HG03565 (cell line): Measurements from ENCODE around the gene DNAJC12.
"Not testable (repeated sequence)": the region's sequence is repeated elsewhere in the genome, so short reads cannot be mapped to it uniquely, and the experiment has no call there.

Source experiments
- ATAC-seq: cut with Tn5 transposase; IDR thresholded peaks from one replicate; pipeline ENCODE4 v1.9.1; 2021; ENCODE audit warnings: mild to moderate bottlenecking, moderate library complexity; ENCODE audit not compliant: unreplicated experiment

Gene DNAJC12

GRCh38 chr10:67841737-67842136, 3.7 kb upstream of the DNAJC12 start:
- ATAC-seq, result no peak

DNA sequence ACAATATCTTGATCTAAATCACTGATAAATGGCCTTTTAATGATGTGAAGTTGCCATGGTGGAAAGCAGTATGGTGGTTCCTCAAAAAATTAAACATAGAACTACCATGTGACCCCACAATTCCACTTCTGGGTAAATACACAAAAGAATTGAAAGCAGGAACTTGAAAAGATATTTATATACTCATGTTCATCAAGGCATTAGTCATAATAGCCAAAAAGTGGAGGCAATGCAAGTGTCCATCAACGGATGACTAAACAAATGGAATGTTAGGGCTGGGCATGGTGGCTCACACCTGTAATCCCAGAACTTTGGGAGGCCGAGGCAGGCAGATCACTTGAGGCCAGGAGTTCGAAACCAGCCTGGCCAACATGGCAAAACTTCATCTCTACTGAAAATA, 2.0 kb upstream of the DNAJC12 start:
- ATAC-seq, result no peak

DNA sequence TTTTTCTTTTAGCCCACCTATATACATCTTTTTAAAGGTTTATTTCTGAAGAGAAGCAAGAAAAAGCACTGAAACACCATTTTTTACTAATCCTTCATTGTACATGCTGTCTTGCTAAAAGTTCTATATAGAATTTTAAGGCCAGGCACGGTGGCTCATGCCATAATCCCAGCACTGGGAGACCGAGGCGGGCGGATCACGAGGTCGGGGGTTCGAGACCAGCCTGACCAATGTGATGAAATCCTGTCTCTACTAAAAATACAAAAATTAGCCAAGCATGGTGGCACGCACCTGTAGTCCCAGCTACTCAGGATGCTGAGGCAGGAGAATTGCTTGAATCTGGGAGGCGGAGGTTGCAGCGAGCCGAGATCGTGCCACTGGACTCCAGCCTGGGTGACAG, 1.5 kb upstream of the DNAJC12 start:
- ATAC-seq, result not testable (repeated sequence)

DNA sequence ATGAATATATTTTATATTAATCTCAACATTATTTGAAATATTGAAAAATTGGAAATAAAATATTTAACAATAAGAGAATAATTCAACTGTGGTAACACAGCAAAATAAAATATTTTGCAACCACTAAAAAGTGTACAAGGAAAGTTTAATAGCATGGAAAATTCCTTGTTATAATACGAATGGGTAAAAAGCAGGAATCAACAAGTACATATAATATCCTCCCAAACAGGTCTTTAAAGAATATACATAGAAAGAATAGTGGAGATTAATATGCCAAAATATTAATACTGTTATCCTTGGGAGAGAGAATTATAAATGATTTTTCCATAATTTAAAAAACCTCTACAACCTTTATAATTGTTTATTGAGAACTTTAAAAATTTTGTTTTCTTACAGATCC, 1.0 kb downstream of the DNAJC12 start:
- ATAC-seq, result no peak

DNA sequence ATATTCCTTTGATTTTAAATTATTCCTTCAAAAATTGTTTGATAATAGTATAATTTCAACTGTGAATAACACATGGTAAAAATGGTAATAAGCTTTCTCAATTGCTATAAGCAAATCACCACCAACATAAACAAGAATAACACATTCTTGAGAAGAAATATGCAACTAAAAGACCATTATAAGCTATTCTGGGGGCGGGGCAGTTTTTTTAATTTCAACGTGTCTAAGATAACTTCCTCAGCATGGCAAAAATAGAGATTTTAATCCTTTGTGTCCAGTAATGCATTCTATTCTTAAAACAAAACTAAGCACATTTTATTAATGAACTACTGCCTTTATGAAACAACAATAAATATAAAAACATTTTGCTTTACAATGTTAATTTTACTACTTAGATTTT, 1.5 kb downstream of the DNAJC12 start:
- no peak for ATAC-seq

- ATAC-seq, result not testable (repeated sequence)
Observed at GRCh38 chr10:67835541-67836394, 2.2 kb downstream of the DNAJC12 start.

DNA sequence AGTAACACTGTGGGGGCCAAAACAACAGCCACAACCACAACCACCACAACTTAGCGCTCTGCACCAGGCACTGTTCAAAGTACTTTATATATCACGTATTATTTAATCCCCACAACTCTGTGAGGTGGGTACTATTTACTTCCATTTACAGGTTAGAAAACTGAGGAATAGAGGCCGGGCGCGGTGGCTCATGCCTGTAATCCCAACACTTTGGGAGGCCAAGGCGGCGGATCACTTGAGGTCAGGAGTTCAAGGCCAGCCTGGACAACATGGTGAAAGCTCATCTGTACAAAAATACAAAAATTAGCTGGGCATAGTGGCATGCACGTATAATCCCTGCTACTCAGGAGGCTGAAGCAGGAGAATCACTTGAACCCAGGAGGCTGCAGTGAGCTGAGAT, 3.6 kb downstream of the DNAJC12 start:
- ATAC-seq, result no peak

- no peak for ATAC-seq
Observed at GRCh38 chr10:67827811-67828210, 10.2 kb downstream of the DNAJC12 start.

GRCh38 chr10:67819768-67820204, 18.2 kb downstream of the DNAJC12 start:
- ATAC-seq, result peak; percentile 52

DNA sequence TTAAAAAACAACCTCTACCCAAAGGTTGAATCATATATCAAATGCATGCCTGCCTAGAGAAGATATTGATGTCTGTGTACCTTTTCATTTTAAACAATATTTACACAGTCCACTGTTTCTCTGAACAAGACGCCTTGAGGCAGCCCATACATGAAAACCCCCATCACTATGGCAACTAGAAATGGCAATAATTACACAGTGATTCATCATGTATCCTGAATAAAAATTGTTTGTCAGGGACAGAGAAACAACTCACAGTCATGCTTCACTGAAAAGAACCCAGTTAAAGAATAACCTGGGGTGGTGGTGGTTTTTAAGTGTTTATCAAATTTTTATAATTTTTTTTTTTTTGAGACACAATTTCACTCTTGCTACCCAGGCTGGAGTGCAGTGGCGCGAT, 19.7 kb downstream of the DNAJC12 start:
- ATAC-seq, result no peak

DNA sequence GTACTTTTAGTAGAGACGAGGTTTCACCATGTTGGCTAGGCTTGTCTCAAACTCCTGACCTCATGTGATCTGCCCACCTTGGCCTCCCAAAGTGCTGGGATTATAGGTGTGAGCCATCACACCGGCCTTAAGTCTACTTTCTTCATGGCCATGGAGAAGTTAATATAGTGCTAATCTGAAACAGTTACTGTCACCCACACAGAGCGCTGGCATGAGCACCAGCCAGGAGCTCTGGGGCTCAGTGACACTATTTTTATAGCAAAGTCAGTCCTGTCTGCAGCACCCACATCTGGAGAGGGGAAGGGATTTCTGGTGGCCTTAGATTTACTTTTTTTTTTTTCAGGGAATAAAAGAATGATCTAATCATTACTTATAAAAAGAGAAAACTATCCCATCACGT, 21.3 kb downstream of the DNAJC12 start:
- no peak for ATAC-seq

- ATAC-seq, result no peak
Observed at GRCh38 chr10:67815571-67816059, 22.4 kb downstream of the DNAJC12 start.

- ATAC-seq, result no peak
Observed at GRCh38 chr10:67812007-67812406, 26.0 kb downstream of the DNAJC12 start.

DNA sequence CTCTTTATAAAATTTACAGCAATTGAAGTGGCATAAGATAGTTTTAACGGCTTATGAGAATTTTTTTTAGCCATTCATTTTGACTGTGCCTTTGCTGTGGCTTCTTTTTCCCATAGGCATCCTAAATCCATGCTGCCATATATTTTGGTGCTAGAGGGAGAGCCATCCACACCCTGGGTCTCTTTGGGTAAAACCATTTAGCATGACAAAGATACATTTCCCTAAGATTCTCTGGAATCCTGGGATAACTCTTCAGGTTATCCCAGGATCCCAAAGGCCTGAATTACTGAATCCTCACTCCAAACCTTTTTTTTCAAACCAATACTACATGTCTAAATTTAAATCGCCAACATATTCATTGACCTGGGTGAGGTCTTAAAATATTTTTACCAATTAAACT, 28.9 kb downstream of the DNAJC12 start:
- no peak for ATAC-seq

DNA sequence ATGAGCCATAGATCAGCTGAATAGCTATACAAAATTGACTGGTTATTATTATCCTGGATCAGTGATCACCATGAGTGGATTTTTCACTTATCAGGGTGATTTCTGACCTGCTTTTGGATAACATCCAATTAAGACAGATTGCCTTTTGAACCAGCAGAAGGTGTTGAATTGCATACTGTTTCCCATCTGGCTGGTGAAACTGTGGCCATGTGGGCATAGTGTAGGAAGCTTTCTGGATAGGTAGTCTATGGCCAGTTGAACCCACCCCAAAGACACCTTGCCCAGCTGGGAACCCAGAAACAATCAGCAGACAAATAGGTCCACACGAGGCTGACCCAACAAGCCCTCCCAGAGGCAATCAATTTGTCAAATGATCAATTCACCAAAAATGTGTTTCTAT, 29.3 kb downstream of the DNAJC12 start:
- ATAC-seq, result no peak

- ATAC-seq, result no peak
Observed at GRCh38 chr10:67807855-67808456, 30.0 kb downstream of the DNAJC12 start.

DNA sequence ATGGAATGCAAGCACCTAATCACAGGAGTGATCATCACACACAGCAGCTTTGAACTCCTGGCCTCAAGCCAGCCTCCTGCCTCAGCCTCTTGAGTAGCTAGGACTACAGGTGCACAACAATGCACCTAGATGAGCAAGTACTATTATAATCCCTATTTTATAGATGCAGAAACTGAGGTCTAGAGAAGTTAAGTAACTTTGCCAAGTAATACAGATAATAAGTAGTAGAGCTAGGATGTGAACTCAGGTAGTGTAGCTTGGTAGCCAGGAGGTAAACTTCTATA, 33.7 kb downstream of the DNAJC12 start:
- ATAC-seq, result no peak

DNA sequence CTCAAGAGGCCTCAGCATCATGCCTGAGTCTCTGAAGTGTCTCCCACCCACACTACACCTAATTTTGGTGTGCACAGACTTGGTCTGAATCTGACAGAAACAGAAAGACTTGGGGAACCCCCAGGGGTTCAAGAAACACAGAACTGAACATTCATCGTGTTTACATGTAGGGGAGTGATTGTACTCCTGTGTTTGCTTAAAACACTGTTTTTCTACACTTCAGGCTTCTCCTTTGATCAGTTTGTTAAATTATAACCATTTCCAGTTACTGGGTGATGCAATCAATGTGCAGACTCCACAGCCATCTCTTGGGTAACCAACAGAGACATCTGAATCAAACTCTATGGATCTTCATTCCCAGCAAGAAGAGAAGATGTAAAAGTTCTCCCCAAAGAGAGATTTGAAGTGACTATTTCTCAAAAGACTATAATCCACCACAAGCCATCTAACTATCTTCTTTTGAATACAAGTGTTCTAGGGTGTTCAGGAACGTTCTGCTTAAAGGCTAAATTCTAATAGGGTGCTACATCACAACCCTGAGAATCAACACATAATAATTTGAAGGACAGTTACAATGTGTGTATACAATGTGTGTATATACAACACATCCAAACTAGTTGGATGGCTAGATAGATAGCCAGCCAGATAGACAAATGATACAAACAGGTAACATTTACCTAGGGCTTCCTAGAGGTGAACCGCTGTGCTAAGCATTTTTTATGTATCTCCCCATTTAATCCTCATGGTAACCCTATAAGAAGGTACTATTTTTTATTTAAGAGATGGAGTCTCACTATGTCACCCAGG, 34.2 kb downstream of the DNAJC12 start:
- ATAC-seq, result peak; percentile 90

DNA sequence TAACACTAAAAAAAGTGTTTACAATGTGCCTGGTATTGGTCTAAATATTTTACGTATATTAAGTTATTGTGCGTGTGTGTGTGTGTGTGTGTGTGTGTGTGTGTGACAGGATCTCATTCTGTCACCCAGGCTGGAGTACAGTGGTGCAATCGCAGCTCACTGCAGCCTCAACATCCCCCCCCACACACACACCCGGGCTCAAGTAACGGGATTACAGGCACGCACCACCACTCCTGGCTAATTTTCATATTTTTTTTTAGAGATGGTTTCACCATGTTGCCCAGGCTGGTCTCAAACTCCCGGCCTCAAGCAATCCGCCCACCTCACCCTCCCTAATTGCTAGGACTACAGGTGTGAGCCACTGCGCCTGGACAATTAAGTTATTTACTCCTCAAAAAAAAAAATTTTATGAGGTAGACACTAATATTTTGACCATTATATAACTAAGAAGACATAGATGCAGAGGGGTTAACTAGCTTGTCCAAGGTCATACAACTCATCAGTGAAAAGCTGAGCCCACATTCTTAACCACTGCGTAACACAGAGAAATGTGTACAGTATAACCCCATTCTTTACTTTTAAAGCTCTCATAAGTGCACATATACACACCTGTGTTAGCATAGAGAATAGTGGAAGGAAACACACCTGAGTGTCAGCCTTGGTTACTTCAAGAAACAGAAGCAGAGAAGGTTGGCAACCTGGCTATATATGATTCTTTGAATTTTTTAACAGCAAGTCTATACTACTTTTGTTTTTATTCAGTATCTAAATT, 35.0 kb downstream of the DNAJC12 start:
- ATAC-seq, result peak; percentile 5

- no peak for ATAC-seq
Observed at GRCh38 chr10:67801118-67801517, 36.9 kb downstream of the DNAJC12 start.

- ATAC-seq, result no peak
Observed at GRCh38 chr10:67794909-67795460, 43.0 kb downstream of the DNAJC12 start.
